Measurements from ENCODE around the gene LAMC3. TPM values are rescaled to one million over a fixed set of nuclear protein-coding genes. Genes with fewer than 3 reads are reported as not detected.

LAMC3 gene
- total RNA-seq, 2 donors from 2014 or later, result 0.29 TPM; not detected in 1

DNA sequence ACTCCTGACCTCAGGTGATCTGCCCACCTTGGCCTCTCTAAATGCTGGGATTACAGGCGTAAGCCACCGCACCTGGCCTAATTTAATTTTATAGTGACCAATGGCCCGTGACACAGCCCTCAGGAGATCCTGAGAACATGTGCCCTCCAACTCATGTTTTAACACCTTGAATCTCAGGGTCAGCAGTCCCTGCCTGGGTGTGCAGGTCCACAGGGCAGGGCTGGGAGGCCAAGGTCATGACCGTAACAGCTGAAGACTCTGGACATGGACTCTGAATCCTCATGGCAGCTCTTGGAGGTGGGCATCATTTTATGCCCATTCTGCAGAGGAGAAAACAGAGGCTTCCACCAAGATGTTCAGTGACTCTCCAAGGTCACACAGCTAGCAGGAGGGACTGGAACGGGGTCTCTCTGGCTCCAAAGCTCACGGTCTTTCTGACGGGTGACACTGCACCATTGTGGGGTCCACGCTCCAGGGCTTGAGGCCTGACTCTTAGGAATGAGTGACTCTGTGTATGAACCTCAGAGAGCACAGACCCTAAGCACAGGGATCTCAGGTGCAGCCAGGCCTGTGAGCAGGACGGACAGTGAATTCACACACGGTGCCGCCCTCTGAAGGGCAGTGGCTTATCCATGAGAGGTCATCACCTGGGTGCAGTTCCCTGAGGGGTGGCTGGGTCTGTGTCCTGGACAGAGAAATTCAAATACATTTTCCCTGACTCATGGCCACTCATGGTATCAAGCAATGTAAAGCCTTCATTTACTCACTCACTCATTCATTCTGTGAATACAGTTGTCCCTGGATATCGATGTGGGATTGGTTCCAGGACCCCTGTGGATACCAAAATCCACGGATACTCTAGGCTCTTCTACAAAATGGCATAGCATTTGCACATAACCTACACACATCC, 32.8 kb upstream of the LAMC3 start:
- no peak for DNase-seq (ENCODE audit: low spot score)
- intact Hi-C loops (cut with DNase I), result no loop called here

DNA sequence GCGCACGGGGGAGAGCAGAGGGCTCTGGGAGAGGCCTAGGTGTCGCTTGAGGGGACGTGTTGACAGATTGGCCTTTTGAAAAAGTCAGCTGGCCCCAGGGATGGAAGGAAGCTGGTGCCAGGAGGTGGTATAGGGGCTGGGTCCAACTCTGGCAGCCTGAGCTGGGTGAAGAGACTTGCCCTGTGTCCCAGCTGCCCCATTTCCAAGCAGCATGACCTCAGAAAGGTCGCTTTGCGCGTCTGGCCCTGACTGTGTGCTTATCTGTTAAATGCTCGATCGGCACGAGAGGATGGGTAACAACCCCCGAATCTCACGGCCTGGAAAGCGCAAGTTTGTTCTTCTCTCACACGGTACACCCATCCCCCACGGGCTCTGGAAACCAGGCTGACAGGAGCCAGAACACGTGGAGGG, 31.2 kb upstream of the LAMC3 start:
- intact Hi-C loops (cut with DNase I), result no loop called here
- no peak for DNase-seq (ENCODE audit: low spot score)

DNA sequence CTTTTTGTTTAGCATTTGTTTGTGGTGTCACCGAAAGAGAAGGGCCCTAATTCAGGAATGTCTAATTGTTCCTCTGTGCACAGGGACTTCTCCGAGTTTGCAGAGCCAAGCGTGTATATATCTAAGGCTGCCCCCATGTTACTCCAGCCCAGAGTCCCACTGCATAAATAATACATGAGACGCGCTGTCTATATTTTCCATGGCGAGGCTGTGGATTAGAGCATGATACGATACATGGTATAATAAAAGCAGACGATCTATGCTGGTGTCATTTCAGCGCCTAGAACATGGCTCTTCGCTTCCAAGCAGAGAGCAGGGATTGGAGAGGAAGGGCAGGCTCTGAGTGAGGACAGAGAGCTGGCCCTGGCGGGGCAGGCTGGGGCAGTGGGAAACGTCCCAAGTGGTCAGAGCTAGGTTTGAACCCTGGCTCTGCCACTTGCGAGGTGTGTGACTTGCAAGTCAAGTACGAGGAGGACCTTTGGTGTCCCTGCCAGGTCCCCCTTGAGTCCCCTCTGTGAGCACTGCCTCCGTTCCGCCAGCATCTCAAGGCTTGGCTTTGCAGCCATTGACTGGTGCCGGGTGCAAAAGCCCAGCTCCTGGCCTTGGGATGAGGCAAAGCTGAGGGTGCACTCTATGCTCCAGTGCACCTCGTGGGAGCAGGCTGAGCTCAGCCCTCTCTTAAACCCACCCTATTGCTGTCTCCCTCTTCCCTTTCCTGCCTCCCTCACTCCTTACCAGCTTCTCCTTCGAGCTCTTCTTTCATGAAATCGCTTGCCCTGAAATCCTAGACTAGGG, 29.2 kb upstream of the LAMC3 start:
- DNase-seq (ENCODE audit: low spot score), result no peak
- intact Hi-C loops (cut with DNase I), result loop anchor here in 1 of 2 donors (5.0 kb wide), 1 partner anchor 1202 kb away; no protein-coding TSS in a partner anchor

DNA sequence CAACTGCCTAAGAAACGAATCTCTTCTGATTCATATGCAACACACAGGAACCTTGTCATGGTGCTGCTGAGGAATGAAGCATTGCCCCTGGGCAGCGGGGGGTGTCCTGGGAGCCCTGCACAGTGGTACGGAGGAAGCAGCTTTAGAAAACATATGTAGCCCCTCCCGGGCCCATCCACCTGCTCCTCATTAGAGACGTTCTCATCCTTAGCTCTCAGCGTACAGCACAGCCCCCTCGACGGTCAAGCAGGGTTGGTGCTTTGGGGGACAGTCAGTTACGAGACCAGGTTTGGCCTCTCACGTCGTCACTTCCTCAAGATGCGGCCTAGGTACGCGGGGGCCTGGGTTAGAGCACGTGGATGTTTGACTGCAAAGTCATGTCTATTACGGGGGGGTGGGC, 28.4 kb upstream of the LAMC3 start:
- no peak for DNase-seq (ENCODE audit: low spot score)
- intact Hi-C loops (cut with DNase I), result loop anchor here in 1 of 2 donors (5.0 kb wide), 1 partner anchor 1203 kb away; no protein-coding TSS in a partner anchor

DNA sequence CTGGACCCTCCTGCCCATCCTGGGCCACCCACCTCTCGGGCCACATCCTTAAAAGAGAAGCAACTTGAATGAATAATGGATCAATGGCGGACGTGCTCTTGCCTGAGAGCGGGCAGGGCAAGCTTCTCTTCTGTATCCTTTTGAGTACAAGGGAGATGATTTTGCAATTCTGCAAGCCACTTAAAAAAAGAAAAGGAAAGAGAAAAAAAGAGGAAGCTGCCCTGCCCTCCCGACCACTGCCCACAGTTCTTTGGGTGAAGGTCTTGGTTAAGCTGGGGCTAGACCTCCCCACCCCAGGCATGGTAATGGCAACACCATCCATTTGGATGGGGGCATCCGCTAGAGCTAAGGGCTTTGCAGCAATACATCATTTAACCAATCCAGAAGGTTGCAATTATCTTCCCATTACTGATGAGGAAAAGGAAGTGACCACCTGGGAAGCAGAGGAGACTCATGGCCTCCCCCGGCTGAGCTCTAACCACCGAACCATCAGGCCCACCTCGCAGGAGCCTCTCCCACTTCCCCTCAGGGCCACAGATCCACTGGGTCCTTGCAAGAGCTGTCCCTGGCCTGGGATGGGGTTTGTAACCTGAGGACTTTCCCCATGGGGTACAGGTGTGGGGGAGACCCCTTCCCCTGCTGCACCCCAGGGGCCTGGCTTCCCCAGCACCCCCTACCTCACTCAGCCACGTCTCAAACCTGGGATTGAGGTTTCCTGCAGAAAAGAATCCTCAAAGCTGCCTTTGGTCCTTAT, 27.8 kb upstream of the LAMC3 start:
- intact Hi-C loops (cut with DNase I), result loop anchor here in 1 of 2 donors (5.0 kb wide), 1 partner anchor 1204 kb away; no protein-coding TSS in a partner anchor
- DNase-seq (ENCODE audit: low spot score), result no peak

DNA sequence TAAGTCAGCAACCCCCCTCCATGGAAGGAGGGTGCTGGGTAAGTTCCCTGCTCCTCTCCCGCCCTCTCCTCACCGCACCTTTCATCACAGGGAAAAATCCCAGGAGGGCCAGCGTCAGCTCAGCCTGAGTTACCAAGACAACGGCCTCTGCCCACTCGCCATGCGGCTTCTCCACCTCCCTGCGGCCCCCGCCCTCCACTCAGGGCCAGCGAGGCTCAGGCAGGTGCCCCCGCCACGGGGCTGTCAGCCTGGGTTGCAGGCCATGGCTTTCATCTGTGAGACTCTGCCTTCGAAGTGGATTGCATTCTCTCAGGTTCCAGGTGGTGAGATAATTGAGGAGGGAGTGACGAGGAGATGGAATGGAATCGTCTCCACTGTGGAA, 27.2 kb upstream of the LAMC3 start:
- intact Hi-C loops (cut with DNase I), result loop anchor here in 1 of 2 donors (5.0 kb wide), 1 partner anchor 1204 kb away; no protein-coding TSS in a partner anchor
- DNase-seq (ENCODE audit: low spot score), result no peak

DNA sequence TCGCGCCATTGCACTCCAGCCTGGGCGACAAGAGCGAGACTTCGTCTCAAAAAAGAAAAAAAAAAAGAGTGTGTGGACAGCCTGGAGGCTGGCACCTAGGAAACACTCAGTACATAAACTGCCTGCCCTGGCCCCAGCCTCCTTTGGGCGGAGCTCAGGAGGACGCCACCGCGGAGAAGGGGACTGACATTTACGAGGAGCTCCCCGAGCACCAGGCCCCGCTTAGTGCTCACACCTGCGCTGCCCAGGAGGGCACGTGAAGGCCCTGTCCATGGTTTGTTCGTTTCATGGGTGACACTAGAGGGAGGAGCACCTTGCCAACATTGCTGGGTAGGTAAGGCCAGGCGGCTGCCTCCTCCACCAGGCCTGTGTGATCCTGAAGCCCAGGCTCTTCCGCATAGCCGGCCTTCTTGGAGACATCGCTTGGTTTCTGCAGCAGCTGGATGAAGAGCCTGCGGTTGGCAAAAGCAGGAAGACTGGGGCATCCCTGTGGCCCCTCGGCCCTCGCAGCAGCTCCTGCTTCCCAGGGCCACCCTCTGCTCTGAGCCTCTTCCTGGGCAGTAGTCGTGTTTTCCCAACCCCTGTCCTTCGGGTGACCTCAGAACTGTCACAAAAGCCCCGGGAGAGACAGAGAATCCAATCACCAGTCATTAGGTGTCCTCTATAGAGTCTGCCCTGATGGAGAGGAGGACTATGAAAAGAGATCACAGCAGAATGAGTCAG, 26.2 kb upstream of the LAMC3 start:
- no peak for DNase-seq (ENCODE audit: low spot score)
- intact Hi-C loops (cut with DNase I), result loop anchor here in 1 of 2 donors (5.0 kb wide), 1 partner anchor 1205 kb away; no protein-coding TSS in a partner anchor

DNA sequence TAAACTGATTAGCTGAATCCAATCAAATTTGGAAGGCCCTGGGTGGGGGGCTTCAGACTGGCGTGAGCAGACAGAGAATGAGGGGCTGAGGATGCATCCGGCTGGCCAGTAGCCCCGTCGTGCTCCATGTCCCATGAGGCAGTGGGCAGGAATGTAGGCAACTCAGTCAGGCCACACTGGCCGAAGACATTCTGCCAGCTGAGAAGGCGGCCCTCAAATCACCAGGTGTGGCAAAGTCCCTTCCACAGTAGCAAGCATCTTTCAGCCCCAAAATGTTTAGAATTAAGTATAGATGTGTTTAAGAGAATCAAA, 25.7 kb upstream of the LAMC3 start:
- intact Hi-C loops (cut with DNase I), result loop anchor here in 1 of 2 donors (5.0 kb wide), 1 partner anchor 1206 kb away; no protein-coding TSS in a partner anchor
- DNase-seq (ENCODE audit: low spot score), result no peak

DNA sequence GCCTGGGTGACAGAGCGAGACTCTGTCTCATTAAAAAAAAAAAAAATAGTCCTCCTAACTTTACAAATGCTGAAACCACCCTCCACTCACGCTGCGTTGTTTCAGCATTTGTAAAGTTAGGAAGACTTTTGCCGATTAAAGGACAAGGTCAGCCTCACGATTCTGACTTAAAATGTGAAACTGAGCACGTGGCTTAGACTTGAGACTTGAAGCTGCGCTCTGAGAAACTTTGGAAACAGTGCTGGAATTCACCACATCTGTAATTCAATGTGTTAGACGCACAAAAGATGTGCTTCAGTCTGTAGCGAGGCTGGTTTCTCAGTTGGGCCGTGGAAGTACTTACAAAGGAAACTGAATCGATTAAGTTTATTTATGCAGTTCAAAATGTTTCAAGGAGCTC, 25.0 kb upstream of the LAMC3 start:
- DNase-seq (ENCODE audit: low spot score), result no peak
- intact Hi-C loops (cut with DNase I), result loop anchor here in 1 of 2 donors (5.0 kb wide), 1 partner anchor 1207 kb away; no protein-coding TSS in a partner anchor

DNA sequence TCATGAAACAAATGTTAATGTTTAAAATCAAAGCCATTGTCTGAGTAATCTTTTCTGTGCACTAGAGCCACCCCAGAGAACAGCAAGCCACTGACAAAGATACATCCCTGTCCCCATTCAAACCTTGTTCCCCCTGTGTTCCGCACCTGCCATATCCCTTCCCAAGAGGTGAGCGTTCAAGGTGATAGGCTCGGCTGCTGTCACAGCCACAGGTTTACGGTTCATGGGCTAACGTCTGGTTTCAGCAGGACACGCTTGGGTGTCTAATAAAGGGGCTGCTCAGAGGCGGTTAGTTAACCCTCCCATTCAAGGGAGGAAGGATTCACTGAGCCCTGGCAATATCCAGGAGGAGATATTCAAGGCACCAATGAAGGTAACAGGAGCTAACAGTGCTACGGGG, 24.5 kb upstream of the LAMC3 start:
- intact Hi-C loops (cut with DNase I), result loop anchor here in 1 of 2 donors (5.0 kb wide), 1 partner anchor 1207 kb away; no protein-coding TSS in a partner anchor
- no peak for DNase-seq (ENCODE audit: low spot score)

DNA sequence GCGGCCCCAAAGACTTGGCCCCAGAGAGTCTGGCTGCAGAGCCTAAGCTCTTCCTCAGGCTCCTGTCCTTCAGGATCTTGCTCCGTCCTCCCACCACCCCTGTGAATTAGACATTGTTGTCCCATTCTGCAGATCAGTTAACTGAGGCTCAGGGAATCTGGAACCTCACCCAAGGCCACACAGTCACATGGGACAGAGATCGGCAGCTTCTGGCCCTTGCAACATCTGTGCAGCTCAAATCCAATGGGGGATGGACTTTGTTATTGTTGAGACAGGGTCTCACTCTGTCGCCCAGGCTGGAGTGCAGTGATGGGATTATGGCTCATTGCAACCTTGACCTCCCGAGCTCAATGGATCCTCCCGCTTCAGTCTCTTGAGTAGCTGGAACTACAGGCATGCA, 23.9 kb upstream of the LAMC3 start:
- intact Hi-C loops (cut with DNase I), result no loop called here
- no peak for DNase-seq (ENCODE audit: low spot score)

DNA sequence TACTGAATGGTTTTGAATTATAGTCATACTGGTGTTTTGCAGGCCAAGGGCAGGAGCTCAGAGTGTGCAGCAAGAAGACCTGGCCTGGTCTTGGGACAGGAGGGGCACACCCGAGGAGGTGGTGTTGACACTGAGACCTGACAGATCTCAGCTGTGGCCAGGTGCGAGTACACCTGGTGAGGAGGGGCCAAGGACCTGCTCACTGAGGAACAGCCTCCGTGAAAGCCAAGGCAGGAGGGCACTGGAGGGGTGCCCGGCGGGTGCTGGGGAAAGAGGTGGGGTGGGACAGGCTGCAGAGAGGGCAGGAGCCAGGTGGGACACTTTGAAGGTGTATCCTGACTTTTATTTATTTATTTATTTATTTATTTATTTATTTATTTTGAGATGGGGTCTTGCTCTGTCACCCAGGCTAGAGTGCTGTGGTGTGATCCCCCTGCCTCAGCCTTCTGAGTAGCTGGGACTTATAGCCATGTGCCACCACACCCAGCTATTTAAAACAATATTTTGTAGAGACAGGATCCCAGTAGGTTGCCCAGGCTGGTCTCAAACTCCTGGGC, 23.3 kb upstream of the LAMC3 start:
- no peak for DNase-seq (ENCODE audit: low spot score)
- intact Hi-C loops (cut with DNase I), result no loop called here

DNA sequence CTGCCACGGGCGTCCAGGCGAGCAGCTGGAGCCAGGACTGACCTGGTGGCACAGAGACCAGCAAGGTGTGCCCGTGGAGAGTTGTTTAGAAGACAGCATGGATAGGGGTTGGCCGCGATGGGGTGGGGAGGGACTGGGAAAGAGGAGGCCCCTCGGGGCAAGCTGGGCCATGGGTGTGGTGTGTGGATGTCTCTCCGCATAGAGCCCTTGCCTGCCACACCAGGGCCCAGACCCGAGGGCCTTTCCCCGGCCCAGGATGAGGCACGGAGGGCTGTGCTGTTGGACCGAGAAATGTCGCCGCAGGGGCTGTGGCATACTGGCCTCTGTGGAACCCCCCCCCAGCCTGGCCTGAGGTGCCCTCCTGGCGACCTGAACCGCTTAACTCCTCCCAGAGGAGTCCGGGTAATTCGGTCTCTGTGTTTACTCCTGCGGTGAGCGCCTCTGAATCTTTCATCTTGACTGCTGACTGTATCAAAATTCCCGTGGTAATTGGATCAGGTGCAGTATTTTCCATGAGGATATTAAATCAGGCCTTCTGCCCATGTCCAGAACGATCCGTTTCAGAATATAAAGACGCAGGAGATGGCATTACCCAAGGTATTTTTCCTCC, 22.5 kb upstream of the LAMC3 start:
- intact Hi-C loops (cut with DNase I), result no loop called here
- DNase-seq (ENCODE audit: low spot score), result no peak

DNA sequence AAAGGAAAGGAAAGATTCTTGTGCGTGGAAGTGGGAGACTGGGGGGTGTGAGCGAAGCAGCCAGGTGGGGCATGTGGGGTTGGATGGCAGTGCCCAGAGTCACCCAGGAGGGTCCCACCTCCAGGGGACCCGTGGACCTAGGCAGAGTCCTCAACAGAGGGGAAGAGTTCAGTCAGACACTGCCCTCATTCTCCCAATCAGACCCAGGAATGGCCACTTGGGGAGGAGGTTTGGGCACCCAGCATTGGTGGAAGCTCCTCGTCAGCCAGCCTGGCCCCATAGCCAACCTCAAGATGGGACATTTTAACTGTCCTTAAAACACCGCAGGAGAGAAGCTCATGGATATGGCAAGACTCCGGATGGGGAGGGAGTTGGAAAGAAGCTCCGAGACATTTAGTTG, 21.9 kb upstream of the LAMC3 start:
- intact Hi-C loops (cut with DNase I), result no loop called here
- no peak for DNase-seq (ENCODE audit: low spot score)

DNA sequence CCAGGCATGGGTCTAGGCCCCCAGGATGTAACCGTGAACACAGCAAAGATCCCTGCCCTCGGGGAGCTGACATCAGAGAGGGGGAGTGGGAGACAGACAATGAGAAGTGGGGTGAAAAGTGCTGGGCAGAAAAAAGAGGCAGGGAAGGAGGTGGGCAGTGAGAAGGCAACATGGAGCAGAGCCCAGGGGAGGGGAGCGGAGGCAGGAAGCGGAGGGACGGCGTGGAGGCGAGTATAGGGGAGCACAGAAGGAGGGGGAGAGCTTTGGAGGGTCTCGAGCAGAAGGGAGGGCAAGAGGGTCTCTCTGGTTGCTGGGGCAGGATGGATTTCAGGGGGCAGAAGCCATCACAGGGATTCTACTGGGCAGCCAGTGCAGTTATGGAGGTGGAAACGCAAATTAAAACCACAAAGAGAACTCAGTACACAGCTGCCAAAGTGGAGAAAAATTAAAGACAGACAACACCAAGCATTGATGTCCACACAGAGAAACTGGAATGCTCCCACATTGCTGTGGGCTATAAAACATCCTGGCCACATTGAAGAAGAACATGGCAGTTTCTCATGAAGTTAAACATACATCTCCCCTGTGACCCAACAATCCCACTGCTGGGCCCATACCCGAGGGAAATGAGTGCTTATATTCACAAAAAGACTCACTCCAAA, 21.1 kb upstream of the LAMC3 start:
- intact Hi-C loops (cut with DNase I), result loop anchor here in 1 of 2 donors (2.0 kb wide), 1 partner anchor 603 kb away; no protein-coding TSS in a partner anchor
- no peak for DNase-seq (ENCODE audit: low spot score)

DNA sequence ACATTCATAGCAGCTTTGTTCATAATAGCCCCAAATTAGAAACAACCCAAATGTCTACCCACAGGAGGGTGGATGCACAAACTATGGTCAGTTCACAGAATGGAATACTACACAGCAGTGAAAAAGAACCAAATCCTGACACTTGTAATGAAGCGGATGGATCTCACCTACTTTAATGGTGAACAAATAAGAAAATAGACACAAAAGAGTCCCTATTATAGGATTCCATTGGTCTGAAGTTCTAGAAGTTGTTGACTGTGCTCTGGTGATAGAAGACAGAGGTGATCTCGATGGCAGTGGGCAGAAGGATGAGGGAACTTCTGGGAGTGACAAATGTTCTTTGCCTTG, 20.6 kb upstream of the LAMC3 start:
- intact Hi-C loops (cut with DNase I), result loop anchor here in 1 of 2 donors (2.0 kb wide), 1 partner anchor 604 kb away; no protein-coding TSS in a partner anchor
- no peak for DNase-seq (ENCODE audit: low spot score)

DNA sequence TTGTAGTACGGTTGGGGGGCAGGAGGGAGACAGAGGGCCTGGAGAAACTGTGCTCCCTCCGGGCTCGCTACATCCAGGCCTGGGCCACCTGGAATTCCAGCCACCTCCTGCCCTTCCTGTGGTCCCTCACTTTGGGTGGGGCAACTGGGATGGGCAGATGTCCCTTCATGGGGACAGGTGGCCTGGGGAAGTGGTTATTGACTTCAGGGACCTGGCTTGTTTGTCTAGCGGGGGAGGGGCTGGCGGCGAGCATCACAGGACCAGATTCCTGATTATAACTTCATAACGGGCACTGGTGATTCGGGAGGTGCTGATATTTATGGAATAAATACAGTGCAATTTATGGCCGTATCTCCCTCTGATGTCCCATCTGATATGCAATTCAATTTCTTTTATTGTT, 20.1 kb upstream of the LAMC3 start:
- intact Hi-C loops (cut with DNase I), result loop anchor here in 1 of 2 donors (1.0 to 2.0 kb wide), 2 partner anchors 270 to 604 kb away; no protein-coding TSS in a partner anchor
- DNase-seq (ENCODE audit: low spot score), result no peak
